ENCODE results near the gene STAT6.
"Not testable (repeated sequence)": the region's sequence is repeated elsewhere in the genome, so short reads cannot be mapped to it uniquely, and the experiment has no call there.

Gene STAT6

DNA sequence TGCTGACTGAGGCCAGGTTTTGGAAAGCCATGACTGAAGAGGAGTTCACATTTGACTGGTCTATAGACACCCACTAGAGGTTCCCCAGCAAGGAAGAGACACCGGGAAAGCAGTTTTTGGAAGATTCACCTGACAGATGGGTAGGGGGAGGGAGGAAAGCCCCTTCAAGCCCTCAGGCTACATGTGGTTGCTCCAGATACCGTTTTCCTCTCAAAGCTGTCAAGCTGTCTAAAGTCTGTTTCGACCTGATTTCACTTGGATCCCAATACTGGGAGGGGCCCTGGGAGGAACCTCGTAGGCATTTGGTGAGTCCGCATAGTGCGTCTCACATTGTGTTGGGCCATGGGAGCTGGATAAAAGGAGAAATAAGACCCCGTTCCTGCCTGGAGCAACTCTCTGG is 15.4 kb upstream of the STAT6 start:
- no peak for DNase-seq

DNA sequence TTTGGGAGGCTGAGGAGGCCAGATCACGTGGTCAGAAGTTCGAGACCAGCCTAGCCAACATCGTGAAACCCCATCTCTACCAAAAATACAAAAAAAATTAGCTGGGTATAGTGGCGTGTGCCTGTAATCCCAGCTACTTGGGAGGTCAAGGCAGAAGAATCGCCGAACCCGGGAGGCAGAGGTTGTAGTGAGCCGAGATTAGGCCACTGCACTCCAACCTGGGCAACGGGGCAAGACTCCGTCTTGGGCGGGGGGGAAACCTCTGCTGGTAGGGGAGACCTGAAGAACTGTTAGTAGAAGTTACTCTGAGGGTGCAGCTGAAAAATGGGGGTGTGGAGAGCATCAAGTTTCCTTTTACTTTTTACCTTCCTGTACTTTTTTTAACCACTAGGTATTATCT is 14.9 kb upstream of the STAT6 start:
- no peak for DNase-seq

GRCh38 chr12:57124261-57124877 is 13.2 kb upstream of the STAT6 start:
- DNase-seq: peak; percentile 87

DNA sequence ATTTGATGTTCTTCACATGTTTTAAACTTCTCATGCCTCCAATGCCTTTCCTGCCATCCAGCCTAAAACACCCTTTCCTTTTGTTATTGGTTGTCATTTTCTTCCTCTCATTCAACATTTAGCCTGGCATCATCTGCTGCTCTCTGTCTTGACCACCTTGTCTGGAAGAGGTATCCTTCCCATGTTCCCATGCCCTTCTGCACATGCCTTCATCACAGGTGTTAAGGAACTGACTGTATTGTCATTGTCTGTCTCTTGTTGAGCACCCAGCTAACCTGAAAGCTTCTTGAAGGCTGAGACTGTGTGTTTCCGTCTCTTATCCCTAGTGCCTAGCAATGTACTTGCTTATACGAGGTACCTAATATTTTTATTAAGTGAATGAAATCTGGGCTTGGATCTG is 12.7 kb upstream of the STAT6 start:
- DNase-seq: no peak

- DNase-seq: not testable (repeated sequence)
Observed at GRCh38 chr12:57120718-57121117, 9.6 kb upstream of the STAT6 start.

GRCh38 chr12:57119294-57120085 is 8.3 kb upstream of the STAT6 start:
- no peak for DNase-seq

DNA sequence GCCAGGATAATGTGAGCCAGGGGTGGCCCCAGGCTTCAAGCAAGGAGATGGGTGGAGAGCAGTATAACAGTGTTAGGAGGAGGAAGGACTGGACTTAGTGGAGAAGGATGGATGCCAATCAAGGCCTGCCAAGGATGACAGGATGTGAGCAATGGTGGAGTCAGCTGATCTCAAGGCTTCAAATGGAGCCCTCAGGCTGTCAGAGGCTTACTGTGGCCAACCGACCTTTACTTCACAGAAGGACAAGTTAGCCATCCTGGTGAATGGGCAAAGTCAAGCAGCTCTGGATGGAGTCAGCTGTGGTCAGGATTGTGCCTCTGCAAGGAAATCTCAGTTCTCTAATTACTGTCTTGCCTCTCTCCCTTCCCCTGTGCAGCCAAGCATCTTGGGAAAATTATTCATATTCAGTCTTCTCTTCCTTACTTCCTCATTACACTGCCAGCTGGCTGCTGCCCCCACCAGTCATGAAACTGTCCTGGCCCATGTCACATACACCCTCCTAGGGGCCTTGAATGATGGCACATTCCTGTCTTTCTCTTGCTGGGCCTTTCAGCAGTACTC is 7.6 kb upstream of the STAT6 start:
- DNase-seq: peak; percentile 74 to 82

GRCh38 chr12:57116580-57117281 is 5.6 kb upstream of the STAT6 start:
- DNase-seq: no peak

GRCh38 chr12:57112492-57113294 is 1.5 kb upstream of the STAT6 start:
- no peak for DNase-seq

DNA sequence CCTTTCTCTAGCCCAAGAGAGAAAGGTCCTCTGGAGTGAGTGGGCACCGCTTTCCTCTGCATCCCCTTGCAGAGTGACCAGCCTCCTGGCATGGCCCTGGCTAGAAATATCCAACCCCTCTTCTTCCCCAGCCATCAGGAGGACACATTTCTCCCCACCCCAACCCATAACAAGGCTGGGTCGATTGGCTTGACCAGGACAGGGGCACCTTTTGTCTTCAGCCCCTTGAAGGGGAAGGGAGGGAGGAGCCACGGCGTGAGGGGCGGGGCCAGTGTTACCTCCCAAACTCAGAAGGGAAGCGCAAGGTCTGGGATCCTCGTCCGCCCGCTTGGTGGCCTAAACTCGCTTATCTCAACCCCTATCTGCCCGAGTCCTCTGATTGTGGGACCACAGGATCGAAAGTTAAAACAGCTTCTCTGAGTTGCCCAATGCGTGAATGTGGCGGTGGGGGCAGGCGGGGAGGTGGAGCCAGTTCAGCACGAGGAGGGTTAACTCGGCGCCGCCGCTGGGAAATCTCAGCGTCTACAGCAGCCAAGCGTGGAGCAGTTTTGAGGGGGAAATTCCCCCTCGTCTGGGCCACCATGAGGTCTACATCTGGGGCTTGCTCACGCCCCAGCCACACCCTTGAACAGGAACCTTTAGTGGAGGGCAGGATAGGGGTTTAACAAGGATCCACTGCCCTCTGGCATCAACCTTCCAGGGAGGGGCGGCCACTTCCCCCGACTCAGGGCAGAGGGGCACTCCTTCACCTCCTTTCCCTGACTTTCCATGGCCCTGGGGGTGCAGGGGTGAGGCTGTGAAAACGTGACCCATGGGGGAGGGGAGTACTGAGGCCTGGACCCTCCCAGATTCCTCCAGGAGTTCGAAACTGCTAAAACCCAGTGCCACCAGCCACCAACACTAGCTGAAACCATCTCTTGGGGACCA is 795 bp downstream of the STAT6 start:
- DNase-seq: peak; percentile 35 to 63

DNA sequence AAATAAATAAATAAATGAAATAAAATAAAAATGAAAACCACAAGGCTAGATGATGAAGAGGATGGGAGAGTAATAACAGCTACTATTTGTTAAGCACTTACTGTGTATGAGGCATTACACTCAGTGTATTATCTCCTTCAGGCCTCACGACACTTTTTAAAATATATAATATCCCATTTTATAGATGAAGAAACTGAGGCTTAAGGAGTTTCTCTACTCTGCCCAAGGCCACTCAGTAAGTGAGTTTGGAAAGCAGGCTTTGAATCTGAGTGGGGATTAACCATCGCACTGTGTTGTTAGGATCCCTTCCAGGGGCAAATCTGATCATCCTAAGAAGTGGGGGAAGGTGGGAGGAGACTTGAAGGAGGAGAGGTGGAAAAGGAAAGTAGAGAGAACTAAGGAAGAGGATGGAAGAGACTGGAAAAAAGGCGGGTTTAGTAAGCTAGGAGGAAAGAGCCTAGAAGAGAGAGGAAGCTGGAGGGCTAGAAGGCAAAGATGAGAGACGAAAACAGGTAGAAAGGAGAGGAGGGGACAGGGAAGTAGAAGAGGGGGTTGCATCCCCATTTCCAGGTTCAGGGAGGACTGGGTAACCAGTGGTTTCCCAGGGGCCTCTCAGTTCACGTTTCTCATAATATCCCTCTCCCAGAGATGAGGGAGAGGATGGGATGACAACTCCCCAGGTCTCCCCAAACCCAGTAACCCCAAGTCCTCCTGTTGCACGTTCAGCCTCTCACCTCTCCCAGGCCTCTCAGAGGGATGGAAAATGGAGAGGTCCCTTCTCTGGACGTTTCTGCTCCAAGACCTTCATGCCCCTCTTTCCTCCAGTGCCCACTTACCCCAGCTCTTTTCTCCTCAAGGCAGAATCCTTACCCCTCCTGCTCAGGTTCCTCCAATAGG is 1.7 kb downstream of the STAT6 start:
- DNase-seq: no peak

DNA sequence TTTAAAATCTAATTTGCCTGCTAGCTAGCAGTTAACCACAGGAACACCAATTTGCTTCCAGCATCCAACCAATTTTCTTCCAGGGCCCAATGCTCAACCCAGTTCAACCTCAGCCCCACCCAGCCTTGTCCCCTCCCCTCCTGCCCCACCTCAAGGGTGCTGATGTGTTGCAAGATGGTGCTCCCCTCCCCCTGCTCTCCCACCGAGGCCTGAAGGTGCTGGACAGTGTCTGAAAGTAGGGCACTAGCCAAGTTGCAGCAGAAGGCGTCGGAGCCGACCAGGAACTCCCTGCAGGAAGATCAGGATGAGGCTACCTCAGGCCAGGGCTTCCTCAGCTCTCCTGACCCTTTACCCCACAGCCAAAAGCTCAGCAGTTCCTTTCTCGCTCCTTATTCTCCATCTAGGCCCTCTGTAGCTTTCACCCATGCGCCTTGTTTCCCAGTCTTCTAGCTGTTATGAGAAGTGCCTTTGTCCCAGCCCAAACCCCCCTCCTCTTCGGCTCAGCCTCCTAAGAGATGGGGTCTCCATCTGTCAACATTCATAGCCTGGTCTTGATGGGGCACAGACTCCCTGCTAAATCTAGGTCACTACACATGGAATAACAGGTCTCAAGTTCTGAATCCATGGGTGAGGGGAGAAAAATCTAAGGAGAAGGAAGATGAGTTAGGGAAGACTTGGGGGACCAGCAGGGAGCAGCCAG is 3.6 kb downstream of the STAT6 start:
- no peak for DNase-seq

- no peak for DNase-seq
Observed at GRCh38 chr12:57106021-57106708, 5.0 kb downstream of the STAT6 start.

- DNase-seq: no peak
Observed at GRCh38 chr12:57105011-57105753, 6.0 kb downstream of the STAT6 start.

DNA sequence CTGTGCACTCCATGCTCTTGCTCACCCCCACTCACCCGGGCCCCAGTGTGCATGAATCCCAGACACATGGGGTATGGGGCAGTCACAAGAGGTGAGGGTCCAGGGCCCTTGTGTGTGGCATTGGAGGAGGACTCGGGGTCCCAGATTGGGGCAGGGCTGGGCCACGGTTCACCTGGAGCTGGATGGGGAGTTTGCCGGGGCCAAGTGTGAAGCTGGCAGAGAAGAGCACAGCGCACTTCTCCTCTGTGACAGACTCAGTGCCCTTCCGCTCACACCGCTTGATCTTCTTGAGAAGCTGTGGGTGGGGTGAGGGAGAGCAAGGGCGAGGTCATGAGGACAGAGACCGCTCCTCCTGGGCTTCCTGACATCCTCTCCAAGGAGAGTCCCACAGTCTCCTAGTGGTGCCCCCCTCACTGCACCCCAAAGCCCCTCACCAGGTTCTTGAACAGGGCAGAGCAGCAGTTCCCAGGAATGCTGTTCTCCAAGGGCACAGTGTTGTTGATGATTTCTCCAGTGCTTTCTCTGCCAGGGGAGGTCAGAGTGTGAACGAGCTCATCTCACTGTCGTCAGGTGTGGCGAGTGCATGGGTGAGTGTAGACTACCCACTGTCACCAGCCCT is 6.8 kb downstream of the STAT6 start:
- peak in 1 of 2 donors; percentile 35 for DNase-seq

DNA sequence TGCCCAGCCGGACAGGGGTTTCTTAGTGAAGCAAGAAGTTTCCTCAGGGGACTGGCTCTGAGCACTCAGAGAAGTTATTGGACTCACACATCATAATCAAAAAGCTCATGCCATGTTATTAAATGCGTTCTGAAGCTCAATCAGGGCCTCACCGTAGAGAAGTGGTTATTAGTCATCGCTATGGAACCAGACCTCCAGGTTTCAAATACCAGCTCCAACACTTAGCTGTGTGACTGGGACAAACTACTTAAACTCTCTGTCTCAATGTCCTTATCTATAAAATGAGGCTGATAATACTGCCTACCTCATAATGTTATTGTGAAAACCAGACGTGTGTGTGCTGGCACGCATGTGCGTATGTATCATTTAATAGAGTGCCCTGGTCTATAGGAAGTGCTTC is 7.3 kb downstream of the STAT6 start:
- no peak for DNase-seq

GRCh38 chr12:57101892-57102695 is 9.1 kb downstream of the STAT6 start:
- no peak for DNase-seq

All from inflammatory macrophage (primary cell).